ENCODE measurements around the gene ING3.

The ING3 gene

GRCh38 chr7:120949998-120950538, 509 bp upstream of the ING3 start:
- in situ Hi-C loops (cut with MboI; ENCODE audit: low sequenced_read_pairs), result no loop called here

- in situ Hi-C loops (cut with MboI; ENCODE audit: low sequenced_read_pairs), result no loop called here
These were observed 727 bp downstream of the ING3 start for GRCh38 chr7:120951309-120951699.

- in situ Hi-C loops (cut with MboI; ENCODE audit: low sequenced_read_pairs), result no loop called here
These were observed 1.2 kb downstream of the ING3 start for GRCh38 chr7:120951826-120952225.

GRCh38 chr7:120955577-120956149, 5.1 kb downstream of the ING3 start:
- in situ Hi-C loops (cut with MboI; ENCODE audit: low sequenced_read_pairs), result no loop called here

GRCh38 chr7:120959929-120960484, 9.4 kb downstream of the ING3 start:
- in situ Hi-C loops (cut with MboI; ENCODE audit: low sequenced_read_pairs), result no loop called here

GRCh38 chr7:120960714-120961113, 10.1 kb downstream of the ING3 start:
- in situ Hi-C loops (cut with MboI; ENCODE audit: low sequenced_read_pairs), result no loop called here

GRCh38 chr7:120961638-120962173, 11.1 kb downstream of the ING3 start:
- in situ Hi-C loops (cut with MboI; ENCODE audit: low sequenced_read_pairs), result no loop called here

GRCh38 chr7:120964088-120964487, 13.5 kb downstream of the ING3 start:
- in situ Hi-C loops (cut with MboI; ENCODE audit: low sequenced_read_pairs), result no loop called here

- in situ Hi-C loops (cut with MboI; ENCODE audit: low sequenced_read_pairs), result no loop called here
These were observed 16.4 kb downstream of the ING3 start for GRCh38 chr7:120966961-120967360.

GRCh38 chr7:120973849-120974248, 23.3 kb downstream of the ING3 start:
- in situ Hi-C loops (cut with MboI; ENCODE audit: low sequenced_read_pairs), result no loop called here

- in situ Hi-C loops (cut with MboI; ENCODE audit: low sequenced_read_pairs), result loop anchor here (25.0 kb wide), 1 partner anchor 107 kb away; no protein-coding TSS in a partner anchor
These were observed 29.4 kb downstream of the ING3 start for GRCh38 chr7:120979765-120980499.

- in situ Hi-C loops (cut with MboI; ENCODE audit: low sequenced_read_pairs), result loop anchor here (25.0 kb wide), 1 partner anchor 106 kb away; no protein-coding TSS in a partner anchor
These were observed 30.5 kb downstream of the ING3 start for GRCh38 chr7:120981117-120981516.

GRCh38 chr7:120981888-120982615, 31.5 kb downstream of the ING3 start:
- in situ Hi-C loops (cut with MboI; ENCODE audit: low sequenced_read_pairs), result loop anchor here (25.0 kb wide), 1 partner anchor 105 kb away; no protein-coding TSS in a partner anchor

GRCh38 chr7:120983592-120983991, 33.0 kb downstream of the ING3 start:
- in situ Hi-C loops (cut with MboI; ENCODE audit: low sequenced_read_pairs), result loop anchor here (25.0 kb wide), 1 partner anchor 104 kb away; no protein-coding TSS in a partner anchor

GRCh38 chr7:120984406-120984805, 33.8 kb downstream of the ING3 start:
- in situ Hi-C loops (cut with MboI; ENCODE audit: low sequenced_read_pairs), result loop anchor here (25.0 kb wide), 1 partner anchor 103 kb away; no protein-coding TSS in a partner anchor

- in situ Hi-C loops (cut with MboI; ENCODE audit: low sequenced_read_pairs), result loop anchor here (25.0 kb wide), 1 partner anchor 102 kb away; no protein-coding TSS in a partner anchor
These were observed 34.7 kb downstream of the ING3 start for GRCh38 chr7:120985130-120985758.

- in situ Hi-C loops (cut with MboI; ENCODE audit: low sequenced_read_pairs), result loop anchor here (25.0 kb wide), 1 partner anchor 101 kb away; no protein-coding TSS in a partner anchor
These were observed 35.3 kb downstream of the ING3 start for GRCh38 chr7:120985839-120986238.

- in situ Hi-C loops (cut with MboI; ENCODE audit: low sequenced_read_pairs), result loop anchor here (25.0 kb wide), 1 partner anchor 101 kb away; no protein-coding TSS in a partner anchor
These were observed 36.1 kb downstream of the ING3 start for GRCh38 chr7:120986650-120987049.

- in situ Hi-C loops (cut with MboI; ENCODE audit: low sequenced_read_pairs), result loop anchor here (25.0 kb wide), 1 partner anchor 100 kb away; no protein-coding TSS in a partner anchor
These were observed 36.7 kb downstream of the ING3 start for GRCh38 chr7:120987280-120987679.
